Dendritic cell treated with granulocyte-macrophage colony-stimulating factor and Interleukin-4, amounts not matched to agents 40 ng/mL and 50 ng/mL, for 4 days (primary cell): ENCODE results near the gene BICC1.

Experiments
- H3K27ac Mint-ChIP-seq: one replicate; pipeline ENCODE4 v1.8.0; 2022; ENCODE audit warnings: mild to moderate bottlenecking, mixed read lengths
- H3K27me3 Mint-ChIP-seq: one replicate; pipeline ENCODE4 v1.8.0; 2022; ENCODE audit warnings: mild to moderate bottlenecking, mixed read lengths
- H3K36me3 Mint-ChIP-seq: one replicate; pipeline ENCODE4 v1.8.0; 2022; ENCODE audit warnings: low read depth, mixed read lengths
- H3K4me1 Mint-ChIP-seq: one replicate; pipeline ENCODE4 v1.8.0; 2022; ENCODE audit warnings: low read depth, mixed read lengths
- H3K4me3 Mint-ChIP-seq: one replicate; pipeline ENCODE4 v1.8.0; 2022; ENCODE audit warnings: mild to moderate bottlenecking, moderate library complexity, mixed read lengths
- H3K9me3 Mint-ChIP-seq: one replicate; pipeline ENCODE4 v1.8.0; 2022; ENCODE audit warnings: mixed read lengths
- intact Hi-C: fragments of 100-400 bp; cut with micrococcal nuclease; formaldehyde crosslinking; loops from one replicate; pipeline ENCODE4 v1.15.0; 2022

Gene BICC1

DNA sequence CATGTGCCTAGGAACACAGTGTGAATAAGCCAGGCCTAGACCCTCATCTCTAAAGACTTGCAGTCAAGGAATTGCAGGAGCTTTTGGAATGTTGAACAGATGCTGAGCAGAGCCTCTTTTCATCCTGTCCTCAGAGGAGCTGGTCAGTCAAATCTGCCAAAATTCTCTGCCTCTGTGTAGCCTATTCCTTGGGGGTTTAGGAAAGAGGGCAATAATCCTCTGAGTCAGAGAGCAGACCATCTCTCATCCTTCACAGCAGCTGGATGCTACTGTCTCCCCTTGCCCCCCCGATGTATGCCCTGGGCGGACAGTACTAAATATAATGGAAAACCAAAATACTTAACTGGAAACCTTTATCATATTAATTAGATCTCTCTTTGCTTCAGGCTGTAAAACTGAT lies 52.6 kb downstream of the BICC1 start:
- H3K4me3 Mint-ChIP-seq: no peak overlapping the region
- peaks cover 35% of the 10 kb centered on the region for H3K9me3 Mint-ChIP-seq
- peaks cover 3% of the 10 kb centered on the region for H3K4me1 Mint-ChIP-seq
- intact Hi-C loops: no loop called here
- no peak overlapping the region for H3K27ac Mint-ChIP-seq
- no peaks in the 10 kb centered on the region for H3K27me3 Mint-ChIP-seq
- H3K36me3 Mint-ChIP-seq: peaks cover 13% of the 10 kb centered on the region

- no peak overlapping the region for H3K27ac Mint-ChIP-seq
- H3K4me1 Mint-ChIP-seq: peaks cover 7% of the 10 kb centered on the region
- peaks cover 3% of the 10 kb centered on the region for H3K36me3 Mint-ChIP-seq
- intact Hi-C loops: no loop called here
- no peak overlapping the region for H3K4me3 Mint-ChIP-seq
- H3K9me3 Mint-ChIP-seq: peaks cover 11% of the 10 kb centered on the region
- no peaks in the 10 kb centered on the region for H3K27me3 Mint-ChIP-seq
Measured at GRCh38 chr10:58567652-58568051, 55.0 kb downstream of the BICC1 start.

GRCh38 chr10:58568428-58568935 lies 55.8 kb downstream of the BICC1 start:
- intact Hi-C loops: no loop called here
- Mint-ChIP-seq H3K9me3 (peaks cover 3% of the 10 kb centered on the region), H3K36me3 (no peaks in the 10 kb centered on the region), H3K4me3 (no peak overlapping the region), H3K4me1 (peaks cover 7% of the 10 kb centered on the region), H3K27me3 (no peaks in the 10 kb centered on the region), H3K27ac (no peak overlapping the region)

- H3K9me3 Mint-ChIP-seq: no peaks in the 10 kb centered on the region
- no peaks in the 10 kb centered on the region for H3K36me3 Mint-ChIP-seq
- intact Hi-C loops: no loop called here
- H3K27me3 Mint-ChIP-seq: no peaks in the 10 kb centered on the region
- no peak overlapping the region for H3K27ac Mint-ChIP-seq
- peaks cover 14% of the 10 kb centered on the region for H3K4me1 Mint-ChIP-seq
- H3K4me3 Mint-ChIP-seq: no peak overlapping the region
Measured at GRCh38 chr10:58570307-58570723, 57.6 kb downstream of the BICC1 start.

- intact Hi-C loops: no loop called here
- H3K9me3 Mint-ChIP-seq: no peaks in the 10 kb centered on the region
- no peak overlapping the region for H3K27ac Mint-ChIP-seq
- H3K4me3 Mint-ChIP-seq: no peak overlapping the region
- no peaks in the 10 kb centered on the region for H3K36me3 Mint-ChIP-seq
- H3K27me3 Mint-ChIP-seq: no peaks in the 10 kb centered on the region
- H3K4me1 Mint-ChIP-seq: peaks cover 14% of the 10 kb centered on the region
Measured at GRCh38 chr10:58570979-58571378, 58.3 kb downstream of the BICC1 start.

DNA sequence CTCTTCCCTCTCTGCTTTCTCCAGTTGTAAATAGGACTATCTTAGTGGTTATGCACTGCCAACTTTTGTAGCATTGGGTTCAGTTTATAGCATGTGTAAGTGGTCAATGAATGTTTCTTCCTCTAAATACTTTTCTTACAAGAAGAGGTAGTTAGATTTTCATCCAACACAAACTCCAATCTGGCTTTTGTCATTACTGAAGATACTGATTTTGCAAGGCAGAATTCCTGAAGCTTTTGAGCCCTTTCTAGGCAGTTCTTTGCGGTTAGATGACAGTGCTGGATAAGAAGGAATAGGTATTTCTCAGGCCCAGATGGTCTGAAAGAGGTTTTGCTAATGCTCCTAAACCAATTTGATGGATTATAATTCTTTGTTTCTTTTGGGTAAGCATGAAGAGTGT lies 60.5 kb downstream of the BICC1 start:
- H3K9me3 Mint-ChIP-seq: no peaks in the 10 kb centered on the region
- intact Hi-C loops: no loop called here
- no peak overlapping the region for H3K27ac Mint-ChIP-seq
- no peak overlapping the region for H3K4me3 Mint-ChIP-seq
- no peaks in the 10 kb centered on the region for H3K36me3 Mint-ChIP-seq
- peaks cover 27% of the 10 kb centered on the region for H3K4me1 Mint-ChIP-seq
- H3K27me3 Mint-ChIP-seq: no peaks in the 10 kb centered on the region

DNA sequence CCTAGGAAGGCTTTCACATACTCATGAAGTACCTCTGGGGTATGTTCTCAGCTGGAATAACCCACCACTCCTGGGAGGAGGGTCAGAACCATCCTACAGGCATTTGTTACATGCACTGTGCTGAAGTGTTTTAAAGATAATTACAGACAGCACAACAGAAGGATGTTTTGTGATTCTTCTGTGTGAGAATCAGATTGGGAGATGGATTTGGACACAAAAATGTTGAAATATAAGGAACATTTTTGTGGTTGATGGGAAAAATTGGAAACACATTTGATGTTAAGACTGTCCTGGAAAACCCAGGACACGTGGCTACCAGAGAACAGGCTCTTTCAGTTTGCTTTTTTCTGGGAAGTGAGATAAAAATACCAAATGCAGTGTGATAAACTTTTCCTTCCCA lies 61.4 kb downstream of the BICC1 start:
- H3K36me3 Mint-ChIP-seq: no peaks in the 10 kb centered on the region
- H3K27ac Mint-ChIP-seq: no peak overlapping the region
- peaks cover 35% of the 10 kb centered on the region for H3K4me1 Mint-ChIP-seq
- no peaks in the 10 kb centered on the region for H3K9me3 Mint-ChIP-seq
- no peaks in the 10 kb centered on the region for H3K27me3 Mint-ChIP-seq
- no peak overlapping the region for H3K4me3 Mint-ChIP-seq
- intact Hi-C loops: no loop called here

GRCh38 chr10:58575491-58575890 lies 62.8 kb downstream of the BICC1 start:
- Mint-ChIP-seq H3K4me1 (peaks cover 30% of the 10 kb centered on the region), H3K36me3 (no peaks in the 10 kb centered on the region), H3K27ac (no peak overlapping the region), H3K9me3 (no peaks in the 10 kb centered on the region), H3K4me3 (no peak overlapping the region), H3K27me3 (no peaks in the 10 kb centered on the region)
- intact Hi-C loops: no loop called here

- peak overlapping the region; percentile 74 for H3K27ac Mint-ChIP-seq
- no peaks in the 10 kb centered on the region for H3K36me3 Mint-ChIP-seq
- H3K4me1 Mint-ChIP-seq: peaks cover 27% of the 10 kb centered on the region
- H3K27me3 Mint-ChIP-seq: no peaks in the 10 kb centered on the region
- no peak overlapping the region for H3K4me3 Mint-ChIP-seq
- H3K9me3 Mint-ChIP-seq: no peaks in the 10 kb centered on the region
- intact Hi-C loops: loop anchor here (1.0 kb wide), 1 partner anchor 13 kb away; no protein-coding TSS in a partner anchor
Measured at GRCh38 chr10:58576751-58577436, 64.2 kb downstream of the BICC1 start.

DNA sequence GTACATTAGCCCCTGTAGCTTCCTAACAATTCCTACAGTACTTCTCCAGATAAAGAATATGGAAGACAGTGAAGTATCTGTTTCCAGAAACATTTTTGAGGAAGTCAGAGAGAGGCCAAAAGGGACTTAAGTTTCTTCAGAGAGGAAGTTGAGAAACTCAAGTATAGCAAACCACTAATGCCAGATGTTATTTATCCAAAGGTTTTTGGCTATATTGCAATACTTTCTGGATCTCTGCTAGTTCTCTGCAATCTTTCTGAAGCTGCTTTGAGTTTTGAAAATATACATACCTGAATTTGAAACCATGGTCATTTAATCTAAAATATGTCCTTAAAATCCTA lies 64.7 kb downstream of the BICC1 start:
- Mint-ChIP-seq H3K36me3 (no peaks in the 10 kb centered on the region), H3K9me3 (peaks cover under 1% of the 10 kb centered on the region), H3K27ac (peak overlapping the region; percentile 74), H3K27me3 (no peaks in the 10 kb centered on the region), H3K4me1 (peaks cover 27% of the 10 kb centered on the region), H3K4me3 (no peak overlapping the region)
- intact Hi-C loops: loop anchor here (1.0 kb wide), 1 partner anchor 13 kb away; no protein-coding TSS in a partner anchor

DNA sequence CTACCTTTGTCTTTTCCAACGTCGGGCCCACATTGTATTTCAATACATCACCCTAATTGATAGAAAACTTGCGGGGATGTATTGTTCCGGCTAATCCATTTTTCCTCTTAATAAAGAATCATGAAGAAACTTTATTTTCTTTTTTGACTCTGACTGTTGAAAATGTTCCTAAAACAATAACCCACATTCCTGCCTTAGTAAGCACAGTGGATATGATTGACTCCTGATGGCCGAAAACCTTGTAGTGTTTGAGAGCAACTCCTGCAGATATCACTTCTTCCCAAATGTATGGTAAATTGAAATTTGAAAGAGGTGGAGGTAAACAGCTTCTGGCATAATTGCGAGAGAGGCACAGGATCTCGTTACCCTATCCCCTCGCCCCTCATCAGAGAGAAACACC lies 65.7 kb downstream of the BICC1 start:
- H3K27me3 Mint-ChIP-seq: no peaks in the 10 kb centered on the region
- intact Hi-C loops: no loop called here
- H3K4me3 Mint-ChIP-seq: no peak overlapping the region
- H3K36me3 Mint-ChIP-seq: no peaks in the 10 kb centered on the region
- H3K9me3 Mint-ChIP-seq: peaks cover 10% of the 10 kb centered on the region
- H3K4me1 Mint-ChIP-seq: peaks cover 27% of the 10 kb centered on the region
- H3K27ac Mint-ChIP-seq: peak overlapping the region; percentile 20

- no peak overlapping the region for H3K4me3 Mint-ChIP-seq
- peaks cover 17% of the 10 kb centered on the region for H3K9me3 Mint-ChIP-seq
- no peaks in the 10 kb centered on the region for H3K36me3 Mint-ChIP-seq
- intact Hi-C loops: no loop called here
- H3K27me3 Mint-ChIP-seq: no peaks in the 10 kb centered on the region
- H3K27ac Mint-ChIP-seq: no peak overlapping the region
- H3K4me1 Mint-ChIP-seq: peaks cover 23% of the 10 kb centered on the region
Measured at GRCh38 chr10:58579011-58579655, 66.5 kb downstream of the BICC1 start.

GRCh38 chr10:58582045-58582444 lies 69.4 kb downstream of the BICC1 start:
- H3K36me3 Mint-ChIP-seq: no peaks in the 10 kb centered on the region
- peaks cover 21% of the 10 kb centered on the region for H3K9me3 Mint-ChIP-seq
- H3K4me3 Mint-ChIP-seq: no peak overlapping the region
- intact Hi-C loops: loop anchor here (10.0 kb wide), 1 partner anchor 47 kb away; no protein-coding TSS in a partner anchor
- H3K4me1 Mint-ChIP-seq: peaks cover 25% of the 10 kb centered on the region
- no peaks in the 10 kb centered on the region for H3K27me3 Mint-ChIP-seq
- no peak overlapping the region for H3K27ac Mint-ChIP-seq

DNA sequence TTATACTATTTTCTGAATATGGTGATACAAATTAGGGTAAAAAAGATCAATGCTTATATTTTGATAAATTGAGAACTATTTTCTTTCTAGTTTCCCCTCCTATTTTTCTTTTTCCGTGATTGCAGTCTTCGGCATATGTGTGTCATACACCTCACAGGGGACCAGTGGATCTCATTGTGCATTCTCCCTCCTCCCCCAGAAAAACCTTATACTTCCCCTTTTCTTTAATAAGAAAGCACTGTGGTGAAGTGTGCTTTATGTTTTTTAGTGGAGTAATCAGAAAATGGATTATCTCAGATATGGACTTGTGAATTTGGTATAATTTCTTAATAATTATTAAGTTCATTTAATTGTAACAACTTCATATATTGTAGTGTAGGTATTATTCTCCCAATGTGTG lies 72.8 kb downstream of the BICC1 start:
- H3K4me1 Mint-ChIP-seq: peaks cover 35% of the 10 kb centered on the region
- no peak overlapping the region for H3K4me3 Mint-ChIP-seq
- no peaks in the 10 kb centered on the region for H3K27me3 Mint-ChIP-seq
- H3K9me3 Mint-ChIP-seq: peaks cover 21% of the 10 kb centered on the region
- intact Hi-C loops: loop anchor here (10.0 kb wide), 1 partner anchor 51 kb away; no protein-coding TSS in a partner anchor
- H3K27ac Mint-ChIP-seq: no peak overlapping the region
- H3K36me3 Mint-ChIP-seq: no peaks in the 10 kb centered on the region
